Limb (tissue), 2 donors: ENCODE data around the gene PHLDB3.
"Not testable (repeated sequence)": the region's sequence is repeated elsewhere in the genome, so short reads cannot be mapped to it uniquely, and the experiment has no call there.

Experiments used
- DNase-seq, 2 donors: peaks; one replicate each; pipeline ENCODE4 v3.0.0-alpha.2; 2016; ENCODE audit errors: extremely low spot score in 2 of 2

PHLDB3 gene

GRCh38 chr19:43527860-43528622 is 23.5 kb upstream of the PHLDB3 start:
- no peak for DNase-seq

- DNase-seq, result peak; percentile 47 to 82
Measured at GRCh38 chr19:43526884-43527859, 22.6 kb upstream of the PHLDB3 start, which contains the start of gene ETHE1. TSS of gene ETHE1 (minus strand) at chr19:43527201. CDS start at chr19:43527177, 24 bp downstream.

DNA sequence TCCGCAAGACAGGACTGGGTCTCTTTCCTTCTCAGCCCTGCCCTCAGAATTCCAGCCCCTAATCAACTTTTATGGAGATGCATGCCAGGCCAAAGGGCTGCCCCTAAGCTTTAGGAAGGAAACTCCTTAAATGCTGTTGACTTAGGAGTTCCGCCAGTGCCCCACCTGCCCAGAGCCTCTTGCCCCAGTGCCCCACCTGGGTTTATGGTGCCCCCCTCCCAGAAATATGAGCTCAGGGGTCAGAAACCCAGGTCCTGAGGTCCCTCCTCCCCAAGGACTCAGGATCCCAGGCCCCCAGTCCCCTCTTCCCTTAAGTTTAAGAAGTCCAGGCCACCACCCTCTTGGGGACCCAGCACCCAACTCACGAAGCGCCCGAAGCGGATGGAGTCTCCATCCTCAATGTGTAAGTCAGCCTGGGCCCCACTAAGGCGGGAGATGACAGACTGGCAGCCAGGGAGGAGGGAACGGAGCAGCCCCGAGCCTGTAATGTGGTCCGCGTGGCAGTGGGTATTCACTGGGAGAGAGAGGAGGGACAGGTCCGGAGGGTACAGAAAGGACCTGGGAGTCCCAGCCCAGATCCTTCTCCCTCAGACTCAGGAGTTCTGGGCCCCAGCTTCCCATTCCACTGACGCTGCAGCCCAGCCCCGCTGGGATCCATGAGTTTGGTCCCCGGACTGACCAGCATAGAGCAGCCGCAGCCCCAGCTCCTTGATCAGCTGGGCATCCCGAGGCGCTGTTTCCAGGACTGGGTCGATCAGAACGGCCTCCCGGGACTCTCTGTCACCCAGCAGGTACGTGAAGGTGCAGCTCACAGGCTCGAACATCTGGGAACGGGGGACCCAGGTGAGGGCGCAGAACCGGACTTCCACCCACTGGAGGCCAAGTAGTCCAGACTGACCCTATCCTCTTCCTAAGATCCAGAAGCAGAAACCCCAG is 21.6 kb upstream of the PHLDB3 start:
- DNase-seq, result no peak

DNA sequence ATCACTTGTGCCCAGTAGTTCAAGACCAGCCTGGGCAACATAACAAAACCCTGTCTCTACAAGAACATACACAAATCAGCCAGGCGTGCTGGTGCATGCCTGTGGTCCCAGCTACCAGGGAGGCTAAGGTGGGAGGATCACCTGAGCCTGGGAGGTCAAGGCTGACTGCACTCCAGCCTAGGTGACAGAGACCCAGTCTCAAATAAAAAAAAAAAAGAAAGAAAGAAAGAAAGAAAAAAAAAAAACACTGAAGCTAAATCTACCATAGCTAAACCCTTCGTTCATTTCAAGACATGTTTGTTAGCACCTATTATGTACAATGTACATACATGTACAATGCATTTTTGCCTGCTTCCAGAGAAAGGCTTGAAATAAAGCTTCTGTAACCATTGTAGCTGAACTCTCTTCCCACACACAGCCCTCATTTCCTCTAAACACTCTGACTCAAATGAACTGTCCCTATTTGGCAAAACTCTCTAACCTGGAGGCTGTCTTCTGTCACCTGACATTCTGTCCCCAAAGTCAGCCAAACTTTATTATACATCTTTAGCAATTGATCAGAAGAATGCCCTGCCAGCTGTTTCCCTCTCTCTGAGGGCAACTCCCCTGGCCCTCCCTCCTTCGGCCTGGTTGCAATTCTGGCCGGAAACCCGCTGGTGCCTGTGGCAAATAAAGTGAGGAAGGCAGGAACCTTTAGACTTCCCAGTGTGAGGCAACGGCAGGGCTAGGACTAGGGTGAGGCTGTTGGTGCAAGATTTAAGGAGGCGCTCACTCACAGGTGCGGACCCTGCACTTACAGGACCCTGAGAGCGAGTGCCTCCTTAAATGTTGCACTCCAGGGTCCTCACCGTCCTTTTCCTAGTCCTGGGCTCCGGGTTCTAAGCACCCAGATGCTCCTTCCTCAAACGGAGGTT is 20.6 kb upstream of the PHLDB3 start:
- peak in 1 of 2 donors; percentile 5 for DNase-seq

DNA sequence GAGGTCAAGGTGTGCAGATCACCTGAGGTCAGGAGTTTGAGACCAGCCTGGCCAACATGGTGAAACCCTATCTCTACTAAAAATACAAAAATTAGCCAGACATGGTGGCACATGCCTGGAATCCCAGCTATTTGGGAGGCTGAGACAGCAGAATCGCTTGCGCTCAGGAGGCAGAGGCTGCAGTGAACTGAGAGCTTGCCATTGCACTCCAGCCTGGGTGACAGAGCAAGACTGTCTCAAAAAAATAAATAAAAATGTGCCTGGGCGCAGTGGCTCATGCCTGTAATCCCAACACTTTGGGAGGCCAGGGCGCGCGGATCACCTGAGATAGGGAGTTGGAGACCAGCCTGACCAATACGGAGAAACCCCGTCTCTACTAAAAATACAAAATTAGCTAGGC is 19.1 kb upstream of the PHLDB3 start:
- not testable (repeated sequence) for DNase-seq

DNA sequence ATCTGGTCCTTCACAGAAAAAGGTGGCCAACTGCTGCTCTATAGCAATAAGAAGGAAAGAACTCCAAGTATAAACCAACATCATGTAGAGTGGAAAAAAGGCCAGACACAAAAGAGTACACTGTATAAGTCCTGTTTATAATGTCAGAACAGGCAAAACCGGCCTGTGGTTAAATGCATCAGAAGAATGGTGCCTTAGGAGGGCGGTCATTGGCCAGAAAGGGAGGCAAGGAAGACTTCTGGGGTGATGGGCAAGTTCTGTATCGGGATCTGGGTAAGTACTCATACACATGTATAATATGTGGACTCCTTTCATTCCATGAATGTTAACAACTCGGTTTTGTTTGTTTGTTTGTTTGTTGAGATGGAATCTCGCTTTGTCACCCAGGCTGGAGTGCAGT is 18.4 kb upstream of the PHLDB3 start:
- DNase-seq, result no peak

DNA sequence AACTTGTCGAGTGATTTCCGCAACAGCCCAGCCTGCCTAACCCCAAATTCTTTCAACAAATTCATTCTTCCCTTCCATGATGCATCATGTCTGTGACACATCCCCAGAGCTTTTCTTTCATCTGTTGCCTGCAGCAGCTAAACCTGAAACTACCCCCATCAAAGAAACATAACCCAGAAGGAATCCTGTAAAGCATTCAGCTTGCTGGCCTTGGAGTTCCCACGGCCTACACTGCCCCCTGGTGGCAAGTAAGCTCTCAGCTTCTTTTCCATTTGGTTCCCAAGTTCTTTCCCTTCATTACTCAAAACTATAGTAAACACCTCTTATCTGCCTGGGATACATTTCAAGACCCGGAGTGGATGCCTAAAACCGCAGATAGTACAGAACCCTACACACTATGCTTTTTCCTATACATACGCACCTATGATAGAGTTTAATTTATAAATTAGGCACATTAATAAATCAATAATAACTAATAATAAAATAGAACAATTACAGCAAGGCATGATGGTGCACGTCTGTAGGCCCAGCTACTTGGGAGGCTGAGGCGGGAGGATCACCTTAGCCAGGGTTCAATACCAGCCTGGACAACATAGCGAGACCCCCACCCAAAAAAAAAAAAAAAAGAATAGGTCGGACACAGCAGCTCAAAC is 15.0 kb upstream of the PHLDB3 start:
- peak; percentile 87 to 89 for DNase-seq

DNA sequence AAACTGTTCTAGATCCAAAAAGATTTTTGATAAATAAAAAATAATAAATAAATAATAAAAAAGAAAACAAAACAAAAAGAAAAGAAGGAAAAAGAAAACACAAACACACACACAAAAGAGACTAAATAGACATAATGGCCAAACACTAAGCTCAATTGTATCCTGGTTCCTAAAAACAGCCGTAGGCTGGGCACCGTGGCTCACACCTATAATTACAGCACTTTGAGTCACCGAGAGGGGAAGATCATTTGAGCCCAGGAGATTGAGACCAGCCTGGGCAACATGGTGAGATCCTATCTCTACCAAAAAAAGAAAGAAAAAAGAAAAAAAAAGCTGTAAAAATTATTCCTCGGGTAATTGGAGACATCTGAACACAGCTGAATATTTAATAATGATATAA is 13.5 kb upstream of the PHLDB3 start:
- no peak for DNase-seq

DNA sequence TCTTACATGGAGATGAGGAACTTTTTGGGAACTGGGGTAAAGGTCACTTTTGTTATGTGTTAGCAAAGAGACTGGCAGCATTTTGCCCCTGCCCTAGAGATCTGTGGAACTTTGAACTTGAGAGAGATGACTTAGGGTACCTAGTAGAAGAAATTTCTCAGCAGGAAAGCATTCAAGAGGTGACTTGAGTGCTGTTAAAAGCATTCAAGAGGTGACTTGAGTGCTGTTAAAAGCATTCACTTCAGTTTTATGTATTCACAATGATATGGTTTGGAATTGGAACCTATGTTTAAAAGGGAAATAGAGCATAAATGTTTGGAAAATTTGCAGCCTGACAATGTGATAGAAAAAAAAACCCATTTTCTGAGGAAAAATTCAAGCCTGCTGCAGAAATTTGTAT is 7.9 kb upstream of the PHLDB3 start:
- DNase-seq, result not testable (repeated sequence)

- DNase-seq, result no peak
Measured at GRCh38 chr19:43511324-43511723, 6.8 kb upstream of the PHLDB3 start.

DNA sequence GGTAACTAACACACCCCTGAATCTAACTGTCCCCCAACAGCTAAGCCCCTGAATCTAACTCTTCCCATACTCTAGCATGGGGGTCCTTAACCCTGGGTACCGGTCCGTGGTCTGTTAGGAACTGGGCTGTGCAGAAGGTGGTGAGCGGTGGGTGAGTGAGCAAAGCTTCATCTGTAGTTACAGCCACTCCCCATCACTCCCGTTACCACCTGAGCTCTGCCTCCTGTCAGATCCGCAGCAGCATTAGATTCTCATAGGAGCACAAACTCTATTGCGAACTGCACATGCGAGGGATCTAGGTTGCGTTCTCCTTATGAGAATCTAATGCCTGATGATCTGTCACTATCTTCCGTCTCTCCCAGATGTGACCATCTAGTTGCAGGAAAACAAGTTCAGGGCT is 6.2 kb upstream of the PHLDB3 start:
- no peak for DNase-seq

DNA sequence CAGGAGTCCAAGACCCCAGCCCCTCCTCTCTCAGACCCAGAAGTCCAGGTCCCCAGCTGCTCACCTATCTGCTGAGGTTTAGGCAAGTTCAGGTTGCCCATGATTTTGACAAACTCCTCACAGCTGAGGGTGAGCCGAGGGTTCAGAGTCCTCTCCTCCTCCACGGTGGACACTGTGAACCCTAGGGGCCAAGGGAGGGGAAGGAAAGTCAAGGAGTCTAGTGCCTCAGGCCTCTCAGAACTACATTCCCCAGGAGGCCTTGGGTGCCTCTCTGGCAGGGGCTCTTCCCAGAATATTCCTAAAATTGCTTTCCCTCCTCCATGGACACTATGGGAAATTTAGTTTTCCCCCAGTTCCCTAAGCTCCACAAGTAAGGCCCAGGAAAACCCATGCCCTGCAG is 3.3 kb upstream of the PHLDB3 start:
- DNase-seq, result no peak

DNA sequence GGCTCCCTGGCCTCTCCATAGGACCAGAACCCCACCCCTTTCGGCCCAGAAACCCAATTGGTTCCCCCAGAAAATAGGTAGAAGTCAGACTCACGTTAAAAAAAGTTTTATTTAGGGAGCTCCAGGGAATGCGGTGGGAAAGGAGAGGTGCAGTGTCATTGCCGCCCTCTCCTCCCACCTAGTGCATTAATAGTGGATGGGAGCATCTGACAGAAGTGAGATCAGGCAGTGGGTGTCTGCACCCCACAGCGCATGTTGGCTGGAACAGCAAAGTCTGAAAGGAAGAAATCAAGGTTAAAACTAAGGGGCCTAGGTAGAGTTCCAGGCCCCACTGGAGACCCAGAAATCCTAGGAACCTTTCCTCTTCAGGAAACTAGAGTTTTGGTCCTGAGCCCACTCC is 2.1 kb upstream of the PHLDB3 start:
- no peak for DNase-seq

- DNase-seq, result no peak
Measured at GRCh38 chr19:43505941-43506340, 1.4 kb upstream of the PHLDB3 start.

DNA sequence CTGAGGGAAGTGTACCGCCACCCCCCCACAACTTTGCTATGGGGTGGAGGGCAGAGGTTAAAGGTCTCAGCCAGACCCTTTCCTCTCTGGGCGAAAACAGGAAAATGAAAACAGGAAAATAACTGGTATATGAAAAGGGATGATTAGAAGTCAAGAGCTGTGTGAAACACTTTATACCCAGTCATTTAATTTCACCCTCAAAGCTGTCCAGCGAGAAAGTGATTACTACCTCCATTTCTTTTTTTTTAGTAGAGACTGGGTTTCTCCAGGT is 575 bp upstream of the PHLDB3 start:
- DNase-seq, result no peak

- peak; percentile 91 to 94 for DNase-seq
Measured at GRCh38 chr19:43503501-43504425, 783 bp downstream of the PHLDB3 start.

- DNase-seq, result no peak
Measured at GRCh38 chr19:43502419-43502976, 2.0 kb downstream of the PHLDB3 start.

DNA sequence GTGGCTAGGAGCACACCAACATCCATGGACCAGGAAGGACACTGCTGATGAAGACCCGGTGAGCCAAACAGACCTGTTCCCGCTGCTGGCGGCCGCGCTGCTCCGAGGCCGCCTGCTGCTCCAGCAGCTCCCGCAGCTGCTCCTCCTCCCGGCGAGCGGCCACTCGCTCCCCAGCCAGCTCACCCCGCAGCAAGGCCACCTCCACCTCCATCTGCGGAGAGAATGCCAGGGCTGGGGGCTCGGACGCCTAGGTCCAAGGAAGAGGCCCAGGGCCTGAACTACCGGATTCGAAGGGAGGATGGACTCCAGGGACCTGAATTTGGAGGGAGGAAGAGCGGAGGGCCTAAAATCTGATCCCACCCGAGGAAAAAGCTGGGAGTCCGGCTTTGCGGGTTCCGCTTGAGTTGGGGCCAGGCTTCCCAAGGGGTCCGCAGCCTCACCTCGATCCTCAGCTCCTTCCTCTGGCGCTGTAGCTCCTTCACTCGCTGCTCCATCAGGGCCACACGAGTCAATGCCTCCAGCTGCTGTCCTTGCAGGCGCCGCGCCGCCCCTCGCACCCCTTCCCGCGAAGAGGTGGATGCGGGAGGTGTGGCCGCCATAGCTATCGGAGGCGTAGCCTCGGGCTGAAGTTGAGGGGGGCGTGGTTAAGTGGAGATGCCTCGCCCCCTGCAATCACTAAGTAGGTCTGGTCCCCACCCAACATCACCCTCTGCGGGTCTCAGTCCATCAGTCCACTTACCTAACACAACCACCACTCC is 2.7 kb downstream of the PHLDB3 start:
- DNase-seq, result peak in 1 of 2 donors; percentile 51
